ENCODE results near the gene EEF1AKMT2.

The EEF1AKMT2 gene

GRCh38 chr10:124717041-124717757 lies 74.5 kb downstream of the EEF1AKMT2 start:
- Histone ChIP-seq H3K79me2 (ENCODE audit: insufficient read depth, low read length) (peaks cover 100% of the 10 kb centered on the region), H3K27ac (ENCODE audit: low read depth, low read length) (no peak overlapping the region), H3K36me3 (ENCODE audit: low read length) (no peaks in the 10 kb centered on the region), H3F3A (ENCODE audit: insufficient read depth) (peaks cover 31% of the 10 kb centered on the region), H3K4me3 (ENCODE audit: insufficient read depth, low read length, poor library complexity, severe bottlenecking) (no peak overlapping the region), H3K4me2 (ENCODE audit: low read depth, low read length, poor library complexity, severe bottlenecking) (no peak overlapping the region), H4K20me1 (ENCODE audit: low read depth, low read length) (peaks cover 28% of the 10 kb centered on the region; the same call in 1 of the 2 replicates), H2AFZ (ENCODE audit: low read depth, low read length, severe bottlenecking) (no peak overlapping the region), H3K27me3 (ENCODE audit: low read length) (no peaks in the 10 kb centered on the region), H3K9me3 (ENCODE audit: insufficient read depth, low read length) (no peaks in the 10 kb centered on the region), H3K9me2 (replicated peaks; ENCODE audit: insufficient read depth, low read length) (no peaks in the 10 kb centered on the region), H3K9ac (ENCODE audit: low read length) (no peak overlapping the region)
- TF ChIP-seq EZH2phosphoT487 (conservative IDR thresholded peaks at IDR 0.05; ENCODE audit: low read length) (no peak), CTCF (IDR thresholded peaks at IDR 0.05; ENCODE audit: insufficient read depth, low read length, poor library complexity, severe bottlenecking) (no peak)

GRCh38 chr10:124716369-124716768 lies 75.3 kb downstream of the EEF1AKMT2 start:
- Histone ChIP-seq H3K9ac (ENCODE audit: low read length) (no peak overlapping the region), H3K27ac (ENCODE audit: low read depth, low read length) (no peak overlapping the region), H3K4me2 (ENCODE audit: low read depth, low read length, poor library complexity, severe bottlenecking) (no peak overlapping the region), H3F3A (ENCODE audit: insufficient read depth) (peaks cover 22% of the 10 kb centered on the region), H4K20me1 (ENCODE audit: low read depth, low read length) (peaks cover 31% of the 10 kb centered on the region), H3K36me3 (ENCODE audit: low read length) (no peaks in the 10 kb centered on the region), H3K9me3 (ENCODE audit: insufficient read depth, low read length) (no peaks in the 10 kb centered on the region), H3K9me2 (replicated peaks; ENCODE audit: insufficient read depth, low read length) (no peaks in the 10 kb centered on the region), H3K4me3 (ENCODE audit: insufficient read depth, low read length, poor library complexity, severe bottlenecking) (no peak overlapping the region), H3K27me3 (ENCODE audit: low read length) (no peaks in the 10 kb centered on the region), H2AFZ (ENCODE audit: low read depth, low read length, severe bottlenecking) (no peak overlapping the region), H3K79me2 (ENCODE audit: insufficient read depth, low read length) (peaks cover 100% of the 10 kb centered on the region)
- no peak for TF ChIP-seq CTCF (IDR thresholded peaks at IDR 0.05; ENCODE audit: insufficient read depth, low read length, poor library complexity, severe bottlenecking)
- TF ChIP-seq EZH2phosphoT487 (conservative IDR thresholded peaks at IDR 0.05; ENCODE audit: low read length), result no peak

GRCh38 chr10:124715439-124715838 lies 76.2 kb downstream of the EEF1AKMT2 start:
- TF ChIP-seq CTCF (IDR thresholded peaks at IDR 0.05; ENCODE audit: insufficient read depth, low read length, poor library complexity, severe bottlenecking) (no peak), EZH2phosphoT487 (conservative IDR thresholded peaks at IDR 0.05; ENCODE audit: low read length) (no peak)
- peaks cover 40% of the 10 kb centered on the region for H4K20me1 ChIP-seq (ENCODE audit: low read depth, low read length)
- H3K79me2 ChIP-seq (ENCODE audit: insufficient read depth, low read length), result peaks cover 100% of the 10 kb centered on the region
- H3K9me2 ChIP-seq (replicated peaks; ENCODE audit: insufficient read depth, low read length), result no peaks in the 10 kb centered on the region
- H3K9ac ChIP-seq (ENCODE audit: low read length), result no peak overlapping the region
- H3K9me3 ChIP-seq (ENCODE audit: insufficient read depth, low read length), result no peaks in the 10 kb centered on the region
- H3K27me3 ChIP-seq (ENCODE audit: low read length), result no peaks in the 10 kb centered on the region
- no peak overlapping the region for H3K4me3 ChIP-seq (ENCODE audit: insufficient read depth, low read length, poor library complexity, severe bottlenecking)
- H2AFZ ChIP-seq (ENCODE audit: low read depth, low read length, severe bottlenecking), result no peak overlapping the region
- no peak overlapping the region for H3K27ac ChIP-seq (ENCODE audit: low read depth, low read length)
- no peaks in the 10 kb centered on the region for H3K36me3 ChIP-seq (ENCODE audit: low read length)
- no peak overlapping the region for H3K4me2 ChIP-seq (ENCODE audit: low read depth, low read length, poor library complexity, severe bottlenecking)
- H3F3A ChIP-seq (ENCODE audit: insufficient read depth), result peaks cover 16% of the 10 kb centered on the region

Data from SU-DHL-6 (cell line).